Measurements from ENCODE around the gene HTR4.

GRCh38 chr5:148523139-148523538 is 131.2 kb downstream of the HTR4 start:
- TF ChIP-seq EP300 (IDR thresholded peaks at IDR 0.05) (no peak), CTCF (IDR thresholded peaks at IDR 0.05) (no peak)
